ENCODE results near the gene CACNA2D3. TPM values are rescaled to one million over a fixed set of nuclear protein-coding genes. Genes with fewer than 3 reads are reported as not detected.
A peak's percentile ranks its signal among the peaks of the same experiment; 100 is the strongest.

The CACNA2D3 gene
- total RNA-seq, 1 experiment from 2014 or later: 7.6 TPM

DNA sequence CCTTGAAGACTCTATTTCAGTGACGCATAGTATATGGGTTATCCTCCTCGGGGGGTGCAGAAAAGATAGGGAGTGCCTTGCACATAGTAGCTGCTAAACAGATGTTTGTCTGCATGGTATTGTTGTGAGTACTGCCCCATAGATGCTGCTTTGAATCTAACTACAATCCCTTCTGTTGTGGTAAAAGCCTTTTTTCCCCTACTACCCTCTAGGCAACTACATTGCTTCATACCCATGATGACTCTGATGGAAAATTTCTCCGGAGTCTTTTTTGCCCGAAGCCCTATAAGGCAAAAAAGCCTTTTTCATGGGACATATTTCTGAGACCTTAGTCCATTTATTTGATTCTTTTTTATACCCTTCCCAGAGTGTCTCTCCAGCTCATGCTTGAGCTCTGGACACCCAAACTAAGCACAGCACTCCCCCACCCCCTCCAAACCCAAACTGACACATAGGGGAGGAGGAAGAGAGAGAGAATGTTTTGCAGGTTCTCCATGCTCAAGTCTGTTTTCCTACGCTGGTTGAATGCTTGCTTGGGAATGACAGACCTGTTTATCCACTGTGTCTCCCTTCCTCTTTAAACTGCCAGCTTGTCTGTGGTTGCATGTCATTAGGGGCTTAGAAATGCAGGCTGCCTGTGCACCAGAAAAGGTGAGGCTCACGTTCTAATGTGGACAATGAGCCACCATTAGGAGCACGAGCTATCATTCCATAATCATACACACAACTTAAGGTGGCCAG lies 752.6 kb downstream of the CACNA2D3 start:
- no peak for DNase-seq (ENCODE audit: low spot score)

DNA sequence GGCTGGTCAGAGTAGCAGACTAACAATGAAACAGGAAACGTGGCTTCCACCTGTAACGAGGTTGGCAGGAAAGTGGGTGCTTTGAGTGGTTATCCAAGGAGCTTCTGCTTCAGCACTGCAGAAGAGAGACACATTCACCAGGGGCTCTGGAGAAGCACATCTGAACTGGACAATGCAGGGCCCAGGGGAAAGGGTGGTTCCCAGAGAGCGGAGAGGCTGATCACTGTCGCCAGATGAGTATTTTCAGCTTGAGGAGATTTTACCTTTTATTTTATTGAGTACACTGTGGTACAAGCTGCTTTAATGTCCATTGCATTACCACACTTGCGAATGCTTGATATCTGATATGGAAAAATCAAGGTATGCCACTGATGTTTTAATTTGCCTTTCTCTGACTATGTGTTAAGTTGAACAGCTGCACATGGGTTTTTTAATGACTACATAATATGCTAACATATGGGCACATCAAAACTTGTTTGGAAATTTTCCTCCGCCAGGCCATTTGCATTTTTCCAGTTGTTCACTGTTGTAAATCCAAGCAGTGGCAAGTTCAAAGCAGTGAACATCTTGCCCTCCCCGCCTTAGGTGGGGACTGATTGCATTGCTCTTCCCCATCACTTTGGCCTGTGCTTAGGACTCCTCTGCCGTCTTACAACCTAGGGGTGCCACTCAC lies 753.4 kb downstream of the CACNA2D3 start:
- DNase-seq (ENCODE audit: low spot score): no peak

DNA sequence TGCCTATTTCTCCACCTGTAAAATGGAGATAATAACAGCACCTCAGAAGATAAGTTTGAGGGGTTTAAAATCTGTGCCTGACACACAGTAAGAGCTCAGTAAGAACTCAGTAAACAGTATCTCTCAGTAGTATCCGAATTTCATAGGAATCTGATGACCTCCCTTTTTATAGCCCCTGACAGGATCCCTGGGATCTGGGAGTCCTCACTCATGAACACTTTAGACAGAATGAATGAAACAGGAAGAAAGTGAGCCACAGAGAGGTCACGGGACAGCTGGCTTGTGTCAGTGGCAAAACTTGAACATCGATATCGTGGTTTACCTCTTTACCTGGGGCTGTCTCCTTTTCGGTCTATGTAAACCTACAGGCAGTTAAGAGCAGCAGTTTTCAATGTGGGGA lies 754.3 kb downstream of the CACNA2D3 start:
- no peak for DNase-seq (ENCODE audit: low spot score)

DNA sequence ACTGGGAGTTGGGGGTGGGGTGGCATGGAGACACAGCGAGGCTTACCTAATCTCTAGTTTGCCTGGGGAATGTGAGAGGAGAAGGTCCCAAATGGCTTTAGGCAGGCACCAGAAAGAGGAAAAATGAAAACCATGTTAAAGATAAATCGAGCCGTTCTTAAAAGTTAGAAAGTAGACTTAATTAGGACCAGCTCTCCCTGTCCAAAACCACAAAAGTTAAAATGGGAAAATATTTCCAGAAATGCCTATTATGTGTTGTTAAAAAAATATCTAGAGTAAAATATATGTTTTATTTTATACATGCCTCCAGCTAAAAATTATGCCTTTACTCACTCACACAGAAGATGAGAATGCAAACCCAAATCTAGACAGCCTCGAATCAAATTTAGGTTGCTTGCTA lies 755.4 kb downstream of the CACNA2D3 start:
- no peak for DNase-seq (ENCODE audit: low spot score)

DNA sequence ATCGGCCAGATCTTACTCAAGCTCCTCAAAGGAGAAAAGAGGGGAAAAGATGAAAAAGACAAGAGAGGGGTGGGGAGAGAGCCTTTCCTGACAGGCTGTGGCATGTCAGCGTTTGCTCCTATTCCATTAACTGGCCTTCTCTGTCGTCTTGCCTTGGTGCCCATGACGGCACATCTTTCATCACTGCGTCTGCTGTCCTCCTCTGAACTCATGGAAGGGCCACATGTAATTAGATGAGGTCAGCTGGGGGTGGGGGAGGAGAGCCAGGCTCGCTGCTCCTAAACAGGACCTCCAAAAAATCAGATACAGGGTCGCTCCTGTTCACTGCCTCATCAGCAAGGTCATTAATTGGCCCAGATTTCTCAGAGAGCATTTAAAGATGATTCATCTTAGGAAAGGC lies 755.8 kb downstream of the CACNA2D3 start:
- DNase-seq (ENCODE audit: low spot score): no peak

DNA sequence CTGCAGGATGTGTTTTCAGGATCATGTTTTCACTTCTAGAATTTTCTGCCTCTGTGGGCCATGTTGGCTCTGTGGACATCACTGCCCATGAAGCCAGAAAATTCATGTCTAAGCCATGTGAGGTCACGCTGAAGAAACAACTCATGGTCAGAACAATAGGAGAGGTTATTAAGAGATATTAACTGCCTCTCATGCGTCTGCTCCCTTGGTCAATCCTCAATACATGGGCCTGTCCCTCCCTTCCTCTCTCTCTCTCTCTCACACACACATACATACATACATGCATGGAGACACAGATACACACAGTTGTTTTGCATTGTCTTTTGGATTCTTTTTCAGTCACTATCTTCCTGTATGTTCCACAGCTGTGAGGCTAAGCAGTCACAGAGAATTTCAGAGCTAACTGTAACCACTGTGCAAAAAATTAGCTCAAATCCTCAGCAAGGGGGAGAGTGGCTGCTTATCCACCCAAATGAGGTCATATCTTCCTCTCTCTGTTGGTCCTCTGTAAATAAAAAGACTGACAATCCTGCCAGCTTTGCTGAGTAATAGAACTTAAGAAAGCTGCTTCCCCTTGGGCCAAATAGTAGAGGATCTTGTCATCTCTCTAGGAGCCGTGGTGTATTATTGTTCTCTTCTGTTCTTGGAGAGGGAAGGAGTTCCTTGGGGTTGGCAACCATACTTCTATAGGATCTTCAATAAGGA lies 759.9 kb downstream of the CACNA2D3 start:
- DNase-seq (ENCODE audit: low spot score): peak; percentile 81

DNA sequence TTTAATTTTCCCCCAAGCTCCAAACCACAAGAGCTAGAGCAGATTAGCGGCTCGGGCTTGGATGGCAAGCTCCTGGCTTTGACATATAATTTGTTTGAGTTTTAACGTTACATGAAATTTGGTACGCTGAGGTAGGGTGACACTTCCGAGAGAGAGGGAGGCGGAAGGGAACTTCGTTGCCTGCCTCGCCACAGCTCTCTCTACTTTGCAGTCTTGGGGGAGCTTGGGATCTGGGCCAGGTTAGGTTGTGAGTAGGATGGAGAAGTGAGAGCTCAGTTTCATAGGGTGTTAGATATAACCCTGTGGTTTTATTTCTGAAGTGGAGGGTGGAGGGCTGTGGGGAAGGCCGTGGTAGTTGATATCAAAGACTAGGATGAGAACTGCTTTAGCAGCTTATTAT lies 765.8 kb downstream of the CACNA2D3 start:
- no peak for DNase-seq (ENCODE audit: low spot score)

DNA sequence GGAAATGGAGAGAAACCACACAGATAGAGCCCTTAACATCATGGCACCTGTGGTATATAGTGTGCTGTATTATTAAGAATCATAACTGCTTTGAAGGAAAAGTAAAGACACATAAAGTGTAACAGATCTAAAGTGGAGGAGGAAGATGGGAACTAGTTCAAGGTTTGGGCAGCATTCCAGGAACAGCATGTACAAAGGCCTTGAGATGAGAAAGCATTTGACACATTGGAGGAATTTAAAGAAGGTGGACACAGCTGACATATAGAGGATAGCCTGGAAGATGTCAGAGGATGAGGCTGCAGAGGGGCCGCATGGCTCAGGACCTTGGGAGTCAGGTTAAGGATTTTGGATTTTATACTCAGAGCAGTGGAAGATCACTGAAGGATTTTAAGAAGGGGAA lies 766.5 kb downstream of the CACNA2D3 start:
- no peak for DNase-seq (ENCODE audit: low spot score)

DNA sequence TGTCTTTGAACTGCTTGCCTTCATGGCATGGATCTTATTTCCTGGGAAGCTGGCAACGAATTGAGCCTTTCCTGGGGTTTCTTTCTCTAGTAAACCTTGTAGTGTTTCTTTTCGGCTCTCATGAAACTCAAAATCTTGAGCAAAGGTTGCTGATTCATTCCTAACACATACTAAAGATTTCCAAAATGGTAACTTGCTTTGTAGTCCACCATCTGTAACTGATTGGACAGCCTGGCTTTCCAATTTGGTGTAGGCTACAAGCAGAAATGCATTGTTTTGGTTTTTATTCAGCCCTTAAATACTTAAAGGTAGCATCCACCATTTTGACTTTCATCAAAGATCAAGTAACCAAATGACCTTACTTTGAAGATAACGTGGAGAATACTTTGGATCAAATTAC lies 767.4 kb downstream of the CACNA2D3 start:
- no peak for DNase-seq (ENCODE audit: low spot score)

DNA sequence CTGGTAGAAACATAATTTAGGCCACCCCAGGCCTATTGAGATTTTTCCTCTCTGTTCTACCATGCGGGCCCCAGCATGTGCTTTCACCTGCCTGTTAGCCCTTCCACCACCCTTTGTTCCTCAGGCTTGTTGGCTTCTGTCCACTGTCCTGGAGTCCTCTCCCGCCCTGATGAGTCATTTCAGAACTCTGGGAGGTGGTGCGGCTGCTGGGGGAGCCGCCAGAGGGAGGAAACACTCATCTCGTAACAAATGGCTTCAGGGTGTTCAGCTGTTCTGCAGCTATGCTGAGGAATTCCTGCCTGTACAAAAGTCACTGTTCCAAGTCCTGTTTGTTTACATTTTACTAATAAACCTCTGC lies 769.2 kb downstream of the CACNA2D3 start:
- peak; percentile 96 for DNase-seq (ENCODE audit: low spot score)

DNA sequence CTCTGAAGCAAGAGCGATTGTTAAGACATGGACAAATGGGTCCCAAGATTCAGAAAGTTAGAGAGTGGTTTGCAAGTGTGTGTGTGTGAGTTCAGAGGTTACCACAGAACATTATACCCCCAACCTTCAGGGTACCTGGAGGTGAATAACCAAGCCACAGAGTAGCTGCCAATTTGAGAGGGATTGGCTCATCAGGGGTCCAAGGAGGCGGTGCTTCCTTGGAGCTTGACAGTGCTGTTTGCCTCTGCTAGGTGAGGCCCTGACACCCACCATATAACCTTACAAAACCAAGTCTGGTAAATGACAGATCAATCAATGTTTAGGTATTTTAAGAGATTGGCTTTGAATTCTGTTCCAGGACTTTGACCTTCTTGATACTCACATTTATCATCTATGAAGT lies 769.8 kb downstream of the CACNA2D3 start:
- DNase-seq (ENCODE audit: low spot score): no peak

DNA sequence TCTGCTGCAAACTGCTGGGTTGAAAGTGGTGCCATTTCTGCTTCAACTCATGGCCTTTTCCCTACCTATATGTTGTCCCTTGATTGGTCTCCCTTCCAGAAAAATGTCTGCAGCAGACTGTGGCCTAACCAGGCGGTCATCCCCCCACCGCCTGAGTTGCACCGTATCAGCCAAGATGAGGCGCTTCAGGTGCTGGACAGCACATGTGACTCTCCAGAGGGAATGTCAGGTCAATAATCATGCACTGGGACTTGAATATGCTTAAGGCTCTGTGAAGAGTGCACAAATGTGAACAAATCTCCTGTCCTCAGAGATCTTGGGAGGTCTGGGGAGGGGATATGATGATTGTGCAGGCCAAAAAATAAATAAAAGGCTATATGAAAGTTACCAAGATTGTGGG lies 773.3 kb downstream of the CACNA2D3 start:
- DNase-seq (ENCODE audit: low spot score): no peak

DNA sequence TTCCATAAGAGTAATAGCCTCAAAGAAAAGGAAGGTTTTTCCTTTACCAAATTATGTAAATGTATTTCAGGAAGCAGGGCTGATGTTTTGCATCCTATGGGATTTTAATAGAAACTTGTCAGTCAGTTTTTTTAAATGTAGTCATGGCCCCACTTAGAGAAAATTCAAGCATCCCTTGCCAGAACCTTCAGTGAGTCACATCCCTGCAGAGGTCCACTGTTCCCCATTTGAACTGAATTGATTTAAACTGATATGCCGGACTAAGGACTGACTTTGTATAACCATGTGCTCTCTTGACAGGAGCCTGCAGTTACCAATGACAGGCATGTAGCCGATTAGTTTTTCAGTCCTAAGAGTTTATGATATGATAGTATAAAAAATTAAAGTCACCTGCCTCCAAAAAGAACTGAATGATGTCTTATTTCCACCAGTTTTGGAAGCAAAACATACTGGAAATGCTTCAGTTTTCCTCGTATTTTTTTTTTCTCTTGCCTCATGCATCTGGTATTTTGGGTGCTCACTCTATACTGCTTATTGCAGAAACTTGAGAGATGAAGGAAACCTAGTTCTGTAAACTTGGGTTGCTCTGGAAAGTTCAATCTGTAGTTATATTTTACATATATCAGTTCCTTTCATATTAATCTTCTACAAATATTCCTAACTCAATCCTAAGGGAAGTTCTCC lies 774.8 kb downstream of the CACNA2D3 start:
- peak; percentile 29 for DNase-seq (ENCODE audit: low spot score)

DNA sequence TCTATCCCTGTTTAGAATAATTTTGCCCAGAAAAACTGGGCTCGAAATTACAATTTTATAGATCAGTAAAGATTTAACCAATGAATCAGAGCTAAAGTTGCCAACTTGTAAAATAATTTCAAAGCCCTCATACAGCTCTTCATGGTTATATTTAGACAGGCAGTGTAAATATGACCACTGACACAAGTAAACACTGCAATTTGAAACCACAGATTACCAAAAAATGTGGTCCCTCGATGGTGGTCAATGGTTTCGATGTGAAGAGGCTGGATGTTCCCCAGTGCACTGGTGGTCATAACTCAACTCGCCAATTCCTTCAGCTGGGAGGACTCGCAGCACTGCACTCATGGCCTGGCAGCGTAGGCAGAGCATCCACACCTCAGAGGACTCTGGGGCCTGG lies 776.9 kb downstream of the CACNA2D3 start:
- no peak for DNase-seq (ENCODE audit: low spot score)

DNA sequence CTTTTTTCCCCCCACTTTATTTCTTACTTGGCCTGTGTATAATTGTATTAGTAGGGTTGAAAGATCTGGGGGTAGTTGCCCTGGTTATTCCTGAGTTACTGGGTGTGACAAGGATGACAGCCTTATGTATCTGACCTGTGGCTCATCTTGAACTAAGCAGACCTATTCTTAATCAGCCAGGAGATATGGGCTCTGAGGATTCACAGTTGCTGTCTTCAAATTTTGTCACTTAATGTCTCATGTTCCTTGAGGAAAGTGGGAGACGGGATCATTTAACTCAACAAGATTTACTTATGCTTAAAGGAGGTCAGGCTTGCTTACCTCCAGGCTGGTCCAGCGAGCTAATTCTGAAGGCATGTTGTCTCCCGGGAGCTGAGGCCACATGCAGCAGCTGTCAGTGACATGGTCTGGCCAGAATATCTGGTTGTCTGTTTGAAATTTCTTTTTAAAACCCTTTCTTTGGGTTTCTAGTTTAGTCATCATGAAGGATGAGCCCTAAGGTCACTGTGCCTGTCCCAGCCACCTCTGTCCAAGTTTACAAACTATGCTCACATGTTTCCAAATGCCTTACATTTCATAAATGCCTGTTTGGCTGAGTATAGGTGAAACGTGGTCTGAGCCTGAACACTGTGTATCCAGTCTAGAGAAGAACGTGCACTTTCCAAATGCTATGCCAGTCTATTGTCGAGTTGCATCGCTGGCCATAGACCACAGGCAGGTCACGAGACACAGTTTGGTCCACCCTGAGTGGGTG lies 778.7 kb downstream of the CACNA2D3 start:
- DNase-seq (ENCODE audit: low spot score): no peak

DNA sequence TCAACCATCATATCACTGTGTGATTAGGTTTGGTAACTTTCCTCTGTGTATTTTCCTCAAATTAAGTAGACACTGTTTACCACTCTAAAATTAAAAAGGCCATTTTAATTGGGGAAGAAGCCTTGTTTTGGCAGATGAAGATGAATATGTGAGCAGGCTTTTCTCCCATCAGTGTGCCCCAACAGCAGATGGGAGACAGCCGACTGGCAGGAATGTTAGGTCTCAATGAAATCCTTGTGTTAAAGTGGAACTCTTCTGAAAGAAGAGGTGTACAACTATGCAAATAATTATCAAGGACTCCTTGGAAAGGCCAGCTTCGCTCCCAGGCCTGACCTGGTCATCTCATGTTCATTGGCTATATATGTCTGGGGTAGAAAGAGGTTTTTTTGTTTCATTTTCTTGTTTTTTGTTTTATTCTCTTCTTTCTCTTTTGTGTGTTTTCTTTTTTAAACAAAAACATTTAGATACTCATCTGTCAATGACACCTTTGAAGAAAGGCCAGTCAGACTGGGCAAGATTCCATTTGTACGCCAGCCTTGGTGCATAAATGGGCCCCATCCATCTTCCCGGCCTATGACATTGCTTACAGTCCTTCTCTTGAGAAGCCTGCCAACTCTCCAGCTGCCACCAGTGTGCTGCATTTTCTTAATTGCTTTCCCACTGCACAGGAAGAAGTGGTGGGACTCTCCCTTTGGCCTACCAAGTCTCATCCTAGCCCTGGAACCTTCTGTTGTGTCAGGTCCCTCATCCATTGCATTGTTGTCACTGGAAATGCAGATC lies 779.7 kb downstream of the CACNA2D3 start:
- DNase-seq (ENCODE audit: low spot score): peak; percentile 16

DNA sequence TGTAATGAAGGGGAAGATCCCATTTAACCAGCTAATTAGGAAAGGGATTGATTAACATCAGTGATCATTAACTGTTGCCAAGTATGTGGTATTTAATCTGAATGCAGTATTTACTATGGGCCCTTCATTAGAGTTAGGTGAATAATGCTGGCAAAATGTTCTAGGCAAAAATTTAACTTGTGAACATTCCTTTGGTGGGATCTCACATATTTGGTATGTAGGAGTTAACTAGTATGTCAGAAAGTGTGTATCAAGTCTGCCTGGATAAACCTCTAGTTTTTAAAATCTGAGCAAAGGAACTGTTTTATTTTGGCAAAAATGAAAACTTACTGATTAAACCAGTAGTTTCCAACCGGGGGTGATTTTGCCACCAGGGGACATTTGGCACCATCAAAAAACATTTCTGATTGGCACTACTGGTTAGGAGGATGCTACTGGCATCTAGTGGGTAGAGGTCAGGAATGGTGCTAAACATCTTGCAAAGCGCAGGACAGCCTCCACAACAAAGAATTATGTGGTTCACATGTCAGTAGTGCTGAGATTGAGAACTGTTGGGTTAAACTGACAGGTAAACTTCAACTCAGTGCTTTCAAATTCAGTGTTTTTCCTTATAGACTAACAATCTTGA lies 783.0 kb downstream of the CACNA2D3 start:
- DNase-seq (ENCODE audit: low spot score): no peak

DNA sequence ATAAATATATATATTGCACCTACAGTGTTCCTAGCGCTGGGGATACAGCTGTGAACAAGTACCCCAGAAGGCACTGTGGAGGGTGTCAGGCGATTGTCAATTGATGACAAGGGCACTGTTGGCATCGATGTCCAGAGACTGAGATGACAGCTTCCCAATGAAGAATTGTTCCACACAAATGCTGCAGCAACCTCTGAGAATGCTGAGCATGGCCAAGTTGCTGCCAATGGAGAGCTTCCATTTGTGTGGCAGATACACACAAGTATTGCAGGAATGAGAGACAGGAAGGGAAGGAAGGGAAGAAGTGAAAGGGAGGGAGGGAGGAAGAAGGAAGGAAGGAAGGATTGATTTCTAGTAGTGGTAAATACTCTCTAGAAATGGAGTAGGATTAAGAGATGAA lies 783.6 kb downstream of the CACNA2D3 start:
- DNase-seq (ENCODE audit: low spot score): no peak

DNA sequence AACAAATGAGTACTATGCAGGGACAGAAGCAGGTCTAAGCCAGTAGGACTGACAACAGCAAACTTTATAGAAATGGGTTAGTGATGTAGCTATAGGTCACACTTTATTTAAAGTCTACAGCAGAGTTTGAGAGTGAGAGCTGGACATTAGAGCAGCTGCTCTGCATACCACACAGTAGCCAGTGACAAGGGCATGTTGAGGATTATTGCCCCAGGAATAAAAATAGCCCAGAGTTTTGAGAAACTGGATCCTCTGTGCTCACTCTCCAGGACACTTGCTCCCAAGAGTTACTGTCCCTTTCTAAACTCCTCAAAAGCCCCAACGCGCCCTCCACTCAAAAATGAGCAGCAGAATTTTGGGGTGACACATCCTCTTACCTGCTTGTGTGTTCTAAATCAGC lies 784.4 kb downstream of the CACNA2D3 start:
- DNase-seq (ENCODE audit: low spot score): no peak

DNA sequence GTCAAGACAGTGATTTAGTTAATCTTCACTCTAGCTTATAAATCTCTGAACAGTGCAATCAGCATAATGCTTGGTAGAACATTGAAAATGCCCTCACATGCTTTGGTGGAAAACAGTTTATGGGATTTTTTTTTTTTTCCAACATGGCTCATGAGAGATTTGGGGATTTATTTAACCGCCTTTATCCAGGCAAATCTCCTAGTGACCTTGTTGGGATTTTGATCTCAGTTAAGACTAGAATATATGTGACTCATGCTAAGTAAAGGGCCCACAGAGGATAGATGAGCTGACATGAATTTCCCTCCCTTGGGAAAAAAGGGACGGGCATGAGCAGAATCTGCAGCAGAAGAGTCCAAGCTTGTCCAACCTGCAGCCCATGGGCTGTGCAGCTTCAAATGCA lies 786.8 kb downstream of the CACNA2D3 start:
- DNase-seq (ENCODE audit: low spot score): peak; percentile 7

Data from A172 (cell line).